ENCODE data around the gene GALNS. TPM values are rescaled to one million over a fixed set of nuclear protein-coding genes. Genes with fewer than 3 reads are reported as not detected.

GALNS gene
- total and polyA plus RNA-seq, 9 donors, result 14.0 to 40.4 (median 21.6) TPM

DNA sequence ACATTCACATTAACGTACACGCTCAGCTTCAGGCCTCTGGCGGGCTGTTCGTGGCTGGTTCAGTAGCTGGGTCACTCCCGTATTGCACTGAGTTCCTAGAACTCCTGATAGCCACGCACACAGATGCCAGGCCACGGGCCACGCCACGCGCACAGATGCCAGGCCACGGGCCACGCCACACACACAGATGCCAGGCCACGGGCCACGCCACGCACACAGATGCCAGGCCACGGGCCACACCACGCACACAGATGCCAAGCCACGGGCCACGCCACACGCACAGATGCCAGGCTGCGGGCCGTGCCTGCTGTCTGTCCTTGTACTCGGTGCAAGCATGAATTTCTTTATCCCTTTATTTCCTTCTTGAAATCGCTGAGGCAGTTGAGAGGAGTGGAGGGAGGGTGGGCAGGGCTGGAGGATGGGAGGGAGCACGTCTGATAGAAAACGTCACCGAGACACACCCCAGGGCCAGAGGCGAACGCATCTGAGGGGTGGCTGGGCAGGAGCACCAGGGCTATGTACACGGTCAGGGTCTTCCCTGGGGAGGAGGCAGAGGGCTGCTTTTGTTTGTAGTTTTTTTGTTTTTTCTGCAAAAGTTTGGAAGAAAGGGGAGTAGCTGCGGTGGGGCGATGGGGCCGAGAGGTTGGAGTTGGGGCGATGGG is 18.3 kb upstream of the GALNS start:
- H3K4me3 ChIP-seq, result no peak overlapping the region
- no peak for DNase-seq
- no peak overlapping the region for H3K27ac ChIP-seq
- H3K9me3 ChIP-seq, result no peaks in the 10 kb centered on the region
- TF ChIP-seq EP300 (IDR thresholded peaks at IDR 0.05), result no peak
- TF ChIP-seq, protein P1, sequence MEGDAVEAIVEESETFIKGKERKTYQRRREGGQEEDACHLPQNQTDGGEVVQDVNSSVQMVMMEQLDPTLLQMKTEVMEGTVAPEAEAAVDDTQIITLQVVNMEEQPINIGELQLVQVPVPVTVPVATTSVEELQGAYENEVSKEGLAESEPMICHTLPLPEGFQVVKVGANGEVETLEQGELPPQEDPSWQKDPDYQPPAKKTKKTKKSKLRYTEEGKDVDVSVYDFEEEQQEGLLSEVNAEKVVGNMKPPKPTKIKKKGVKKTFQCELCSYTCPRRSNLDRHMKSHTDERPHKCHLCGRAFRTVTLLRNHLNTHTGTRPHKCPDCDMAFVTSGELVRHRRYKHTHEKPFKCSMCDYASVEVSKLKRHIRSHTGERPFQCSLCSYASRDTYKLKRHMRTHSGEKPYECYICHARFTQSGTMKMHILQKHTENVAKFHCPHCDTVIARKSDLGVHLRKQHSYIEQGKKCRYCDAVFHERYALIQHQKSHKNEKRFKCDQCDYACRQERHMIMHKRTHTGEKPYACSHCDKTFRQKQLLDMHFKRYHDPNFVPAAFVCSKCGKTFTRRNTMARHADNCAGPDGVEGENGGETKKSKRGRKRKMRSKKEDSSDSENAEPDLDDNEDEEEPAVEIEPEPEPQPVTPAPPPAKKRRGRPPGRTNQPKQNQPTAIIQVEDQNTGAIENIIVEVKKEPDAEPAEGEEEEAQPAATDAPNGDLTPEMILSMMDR (IDR thresholded peaks at IDR 0.05), result no peak
- TF ChIP-seq POLR2A (IDR thresholded peaks at IDR 0.05), result no peak
- WGBS, 3 donors, result 80 to 88% (median 86%) methylated on average over 34 of the region's 34 CpGs
- peaks cover 1% of the 10 kb centered on the region for H3K4me1 ChIP-seq (ENCODE audit: insufficient read depth)
- no peaks in the 10 kb centered on the region for H3K36me3 ChIP-seq
- no peaks in the 10 kb centered on the region for H3K27me3 ChIP-seq
- intact Hi-C loops (cut with DNase I), result no loop called here

DNA sequence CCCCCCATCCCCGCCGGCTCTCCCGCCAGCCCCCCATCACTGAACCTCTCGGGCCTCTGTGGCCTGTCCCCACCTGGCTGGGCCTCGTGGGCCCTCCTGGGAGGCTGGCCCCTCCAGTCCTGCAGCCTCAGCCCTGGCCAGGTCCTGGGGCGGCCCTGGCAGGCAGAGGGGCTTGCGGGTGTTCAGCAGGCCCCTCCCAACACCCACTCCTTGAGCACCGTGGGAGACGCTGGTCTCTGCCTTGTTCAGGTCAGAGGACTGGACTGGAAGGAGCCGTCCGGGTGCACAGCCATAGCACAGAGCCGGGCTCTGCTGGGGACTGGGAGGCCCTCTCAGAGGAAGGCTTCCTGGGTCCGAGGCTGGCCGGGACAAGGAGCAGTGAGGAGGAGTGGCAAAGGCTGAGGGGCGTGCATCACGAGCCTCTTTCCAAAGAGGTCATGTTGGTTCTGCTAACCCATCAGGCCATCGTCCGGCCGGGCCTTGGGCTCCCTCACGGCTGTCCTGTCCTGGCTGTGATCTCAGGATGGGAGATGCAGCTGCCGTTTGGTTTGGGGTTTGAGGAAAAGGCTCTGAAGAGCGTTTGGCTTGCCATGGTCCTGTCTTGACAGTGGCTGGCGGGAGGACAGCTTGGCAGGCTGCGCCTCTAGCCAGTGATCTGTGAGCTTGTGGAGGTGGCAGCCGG is 16.0 kb upstream of the GALNS start:
- intact Hi-C loops (cut with DNase I), result no loop called here
- no peak for DNase-seq
- no peak overlapping the region for H3K27ac ChIP-seq
- no peak overlapping the region for H3K4me3 ChIP-seq
- H3K36me3 ChIP-seq, result no peaks in the 10 kb centered on the region
- TF ChIP-seq, protein P1 (IDR thresholded peaks at IDR 0.05), result no peak
- TF ChIP-seq EP300 (IDR thresholded peaks at IDR 0.05), result no peak
- no peak for TF ChIP-seq POLR2A (IDR thresholded peaks at IDR 0.05)
- peaks cover 1% of the 10 kb centered on the region for H3K4me1 ChIP-seq (ENCODE audit: insufficient read depth)
- no peaks in the 10 kb centered on the region for H3K9me3 ChIP-seq
- 71 to 72% (median 71%) methylated on average over 25 of the region's 25 CpGs for WGBS, 3 donors
- H3K27me3 ChIP-seq, result no peaks in the 10 kb centered on the region

DNA sequence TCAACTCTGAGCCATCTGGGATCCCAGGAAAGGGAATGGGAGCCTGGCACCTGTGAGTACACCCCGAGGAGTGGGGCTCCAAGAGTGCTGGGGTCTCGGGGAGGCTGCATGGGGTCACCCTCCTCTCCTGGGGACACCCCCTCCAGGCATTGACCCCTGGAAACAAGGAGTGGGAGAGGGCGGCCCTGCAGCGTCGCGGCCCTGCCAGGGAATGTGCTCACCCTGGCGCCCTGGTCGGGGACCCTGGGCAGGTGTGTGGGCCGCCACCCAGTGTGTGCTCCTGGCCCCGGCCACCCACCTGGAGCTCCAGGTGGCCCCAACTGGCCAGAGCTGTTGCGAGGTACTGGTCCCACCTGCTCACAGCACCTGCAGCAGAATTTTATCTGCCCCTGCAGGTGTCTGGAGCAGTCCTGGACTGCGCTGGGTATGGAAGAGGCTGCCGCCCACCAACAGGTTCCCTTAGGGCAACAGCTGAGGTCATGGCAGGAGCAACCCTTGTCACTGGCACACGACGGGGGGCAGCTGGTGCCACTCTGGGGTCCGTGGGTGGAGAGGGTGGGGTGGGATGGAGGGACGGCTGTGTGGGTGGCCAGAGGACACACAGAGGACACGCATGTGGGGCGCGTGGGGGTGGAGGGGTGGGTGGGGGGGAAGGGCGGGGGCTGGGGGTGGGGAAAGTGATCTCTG is 15.1 kb upstream of the GALNS start:
- Histone ChIP-seq H3K4me1 (ENCODE audit: insufficient read depth) (peaks cover 1% of the 10 kb centered on the region), H3K9me3 (no peaks in the 10 kb centered on the region), H3K4me3 (no peak overlapping the region), H3K27ac (no peak overlapping the region), H3K27me3 (no peaks in the 10 kb centered on the region), H3K36me3 (no peaks in the 10 kb centered on the region)
- TF ChIP-seq, protein P1 (IDR thresholded peaks at IDR 0.05), result no peak
- TF ChIP-seq EP300 (IDR thresholded peaks at IDR 0.05), result no peak
- TF ChIP-seq POLR2A (IDR thresholded peaks at IDR 0.05), result no peak
- intact Hi-C loops (cut with DNase I), result no loop called here
- DNase-seq, result no peak
- WGBS, 3 donors, result 73 to 80% (median 73%) methylated on average over 13 to 21 of the region's 21 CpGs

DNA sequence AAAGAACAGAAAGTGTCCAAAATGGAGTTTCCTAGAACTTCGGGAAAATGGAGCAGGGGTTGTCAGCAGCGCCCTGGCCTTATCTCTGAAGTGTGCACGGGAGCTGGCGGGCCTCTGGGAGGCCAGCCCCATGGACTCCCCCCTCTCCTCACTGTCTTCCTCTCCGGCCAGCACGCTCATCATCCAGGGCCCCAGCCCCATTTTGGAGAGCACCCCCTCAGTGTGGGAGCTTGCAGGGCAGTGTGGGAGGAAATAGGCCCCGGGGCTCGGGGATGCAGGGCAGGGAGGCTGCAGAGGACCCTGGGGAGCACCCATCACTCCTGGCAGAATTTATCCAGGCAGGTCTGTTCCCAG is 14.6 kb upstream of the GALNS start:
- H3K4me1 ChIP-seq (ENCODE audit: insufficient read depth), result peaks cover 1% of the 10 kb centered on the region
- DNase-seq, result no peak
- no peaks in the 10 kb centered on the region for H3K36me3 ChIP-seq
- no peaks in the 10 kb centered on the region for H3K27me3 ChIP-seq
- 13 to 18% (median 17%) methylated on average over 8 of the region's 8 CpGs for WGBS, 3 donors
- intact Hi-C loops (cut with DNase I), result no loop called here
- no peaks in the 10 kb centered on the region for H3K9me3 ChIP-seq
- no peak overlapping the region for H3K27ac ChIP-seq
- TF ChIP-seq, protein P1 (IDR thresholded peaks at IDR 0.05), result no peak
- TF ChIP-seq EP300 (IDR thresholded peaks at IDR 0.05) (no peak), POLR2A (IDR thresholded peaks at IDR 0.05) (no peak)
- H3K4me3 ChIP-seq, result no peak overlapping the region
